Fibroblast of mammary gland (primary cell): ENCODE results near the gene TMEM170A.
"Not testable (repeated sequence)": the region's sequence is repeated elsewhere in the genome, so short reads cannot be mapped to it uniquely, and the experiment has no call there.

ENCODE experiments used
- DNase-seq: peaks from one replicate; pipeline ENCODE4 v3.0.0-alpha.2; 2010; ENCODE audit warnings: low read depth
- H3K4me3 ChIP-seq: 2 replicates; pipeline ENCODE4 v1.5.1; 2011; ENCODE audit warnings: low read depth, mild to moderate bottlenecking, low read length, moderate library complexity; ENCODE audit not compliant: control insufficient read depth
- TF ChIP-seq, protein P1 (sequence below): conservative IDR thresholded peaks from 2 replicates; pipeline ENCODE4 v1.5.1; 2011; ENCODE audit warnings: low read depth, low read length, inconsistent platforms; ENCODE audit not compliant: control insufficient read depth, insufficient read depth

The TMEM170A gene, protein sequence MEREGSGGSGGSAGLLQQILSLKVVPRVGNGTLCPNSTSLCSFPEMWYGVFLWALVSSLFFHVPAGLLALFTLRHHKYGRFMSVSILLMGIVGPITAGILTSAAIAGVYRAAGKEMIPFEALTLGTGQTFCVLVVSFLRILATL

GRCh38 chr16:75464122-75464918 is at the start of gene TMEM170A:
TSS of gene TMEM170A (minus strand) at chr16:75464689. CDS start at chr16:75464600, 89 bp downstream.
- DNase-seq, result peak; percentile 98
- H3K4me3 ChIP-seq, result peak within 1 kb of the TSS; percentile 70
- TF ChIP-seq, protein P1, sequence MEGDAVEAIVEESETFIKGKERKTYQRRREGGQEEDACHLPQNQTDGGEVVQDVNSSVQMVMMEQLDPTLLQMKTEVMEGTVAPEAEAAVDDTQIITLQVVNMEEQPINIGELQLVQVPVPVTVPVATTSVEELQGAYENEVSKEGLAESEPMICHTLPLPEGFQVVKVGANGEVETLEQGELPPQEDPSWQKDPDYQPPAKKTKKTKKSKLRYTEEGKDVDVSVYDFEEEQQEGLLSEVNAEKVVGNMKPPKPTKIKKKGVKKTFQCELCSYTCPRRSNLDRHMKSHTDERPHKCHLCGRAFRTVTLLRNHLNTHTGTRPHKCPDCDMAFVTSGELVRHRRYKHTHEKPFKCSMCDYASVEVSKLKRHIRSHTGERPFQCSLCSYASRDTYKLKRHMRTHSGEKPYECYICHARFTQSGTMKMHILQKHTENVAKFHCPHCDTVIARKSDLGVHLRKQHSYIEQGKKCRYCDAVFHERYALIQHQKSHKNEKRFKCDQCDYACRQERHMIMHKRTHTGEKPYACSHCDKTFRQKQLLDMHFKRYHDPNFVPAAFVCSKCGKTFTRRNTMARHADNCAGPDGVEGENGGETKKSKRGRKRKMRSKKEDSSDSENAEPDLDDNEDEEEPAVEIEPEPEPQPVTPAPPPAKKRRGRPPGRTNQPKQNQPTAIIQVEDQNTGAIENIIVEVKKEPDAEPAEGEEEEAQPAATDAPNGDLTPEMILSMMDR, result peak; percentile 97

- TF ChIP-seq, protein P1, result no peak
- no peak overlapping the region for H3K4me3 ChIP-seq
- DNase-seq, result peak; percentile 94
Measured at GRCh38 chr16:75506574-75506973, 42.1 kb upstream of the TMEM170A start.

GRCh38 chr16:75506107-75506506 is 41.6 kb upstream of the TMEM170A start:
- no peak for DNase-seq
- no peak overlapping the region for H3K4me3 ChIP-seq
- TF ChIP-seq, protein P1, result no peak

- TF ChIP-seq, protein P1, result no peak
- DNase-seq, result no peak
- H3K4me3 ChIP-seq, result no peak overlapping the region
Measured at GRCh38 chr16:75503801-75504200, 39.3 kb upstream of the TMEM170A start.

DNA sequence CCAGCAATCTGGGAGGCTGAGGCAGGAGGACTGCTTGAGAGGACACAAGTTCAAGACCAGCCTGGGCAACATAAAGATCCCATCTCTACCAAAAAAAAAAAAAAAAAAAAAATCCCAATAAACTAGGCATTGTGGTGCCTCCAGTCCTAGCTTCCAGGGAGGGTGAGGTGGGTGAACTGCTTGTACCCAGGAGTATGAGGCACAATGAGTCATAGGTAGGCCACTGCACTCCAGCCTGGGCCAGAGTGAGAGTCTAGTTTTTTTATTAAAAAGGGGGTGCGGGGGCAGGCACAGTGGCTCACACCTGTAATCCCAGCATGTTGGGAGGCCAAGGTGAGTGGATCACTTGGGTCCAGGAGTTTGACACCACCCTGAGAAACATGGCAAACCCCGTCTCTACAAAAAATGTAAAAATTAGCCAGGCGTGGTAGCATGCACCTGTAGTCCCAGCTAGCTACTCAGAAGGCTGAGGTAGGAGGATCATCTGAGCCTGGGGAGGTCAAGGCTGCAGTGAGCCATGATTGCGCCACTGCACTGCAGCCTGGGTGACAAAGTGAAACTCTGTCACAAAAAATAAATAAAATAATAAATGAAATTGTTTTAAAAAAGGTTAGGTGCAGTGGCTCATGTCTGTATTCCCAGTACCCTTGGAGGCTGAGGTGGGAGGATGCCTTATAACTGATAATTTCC is 38.6 kb upstream of the TMEM170A start:
- no peak for DNase-seq
- no peak overlapping the region for H3K4me3 ChIP-seq
- TF ChIP-seq, protein P1, result no peak

GRCh38 chr16:75501820-75502219 is 37.3 kb upstream of the TMEM170A start:
- H3K4me3 ChIP-seq, result not testable (repeated sequence)
- DNase-seq, result peak; percentile 44

DNA sequence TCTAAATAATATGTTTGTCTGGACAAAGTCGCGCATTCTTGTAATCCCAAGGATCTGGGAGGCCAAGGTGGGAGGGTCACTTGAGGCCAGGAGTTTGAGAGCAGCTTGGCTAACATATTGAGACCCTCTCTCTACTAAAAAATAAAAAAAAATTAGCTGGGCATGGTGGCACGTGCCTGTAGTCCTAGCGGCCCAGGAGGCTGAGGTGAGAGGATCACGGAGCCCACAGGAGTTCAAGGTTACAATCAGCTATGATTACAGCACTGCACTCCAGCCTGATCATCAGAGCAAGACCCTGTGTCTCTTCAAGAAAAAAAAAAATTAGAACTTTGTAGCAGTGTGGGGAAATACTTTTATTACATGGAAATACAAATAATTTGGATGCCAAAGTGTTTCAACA is 36.9 kb upstream of the TMEM170A start:
- TF ChIP-seq, protein P1, result no peak
- no peak for DNase-seq
- no peak overlapping the region for H3K4me3 ChIP-seq

GRCh38 chr16:75498605-75499322 is 34.3 kb upstream of the TMEM170A start:
- not testable (repeated sequence) for DNase-seq, H3K4me3 ChIP-seq
